Upper lobe of left lung (tissue), 6 donors: Measurements from ENCODE around the gene TRIM60. TPM values are rescaled to one million over a fixed set of nuclear protein-coding genes. Genes with fewer than 3 reads are reported as not detected.

Source experiments
- ATAC-seq, 2 donors: fragments of 200-7000 bp; cut with Tn5 transposase; one replicate each; pipeline ENCODE4 v1.9.1; 2022; ENCODE audit warnings: mild to moderate bottlenecking in 2 of 2, moderate library complexity in 2 of 2; ENCODE audit not compliant: low FRiP score in 2 of 2
- DNase-seq, 2 donors: peaks; one replicate each; pipeline ENCODE4 v3.0.0-alpha.2; 2019 to 2020
- H3K27ac ChIP-seq, 4 donors: fragments of 200-600 bp; sonication (generic); one replicate each; pipeline ENCODE4 v1.5.1; 2016 to 2019
- H3K27me3 ChIP-seq, 4 donors: fragments of 200-600 bp; sonication (generic); one replicate each; pipeline ENCODE4 v1.5.1; 2017 to 2019
- H3K36me3 ChIP-seq, 4 donors: fragments of 200-600 bp; sonication (generic); one replicate each; pipeline ENCODE4 v1.5.1; 2016 to 2019
- H3K4me1 ChIP-seq, 4 donors: fragments of 200-600 bp; sonication (generic); one replicate each; pipeline ENCODE4 v1.5.1; 2018 to 2019
- H3K4me3 ChIP-seq, 4 donors: fragments of 200-600 bp; sonication (generic); one replicate each; pipeline ENCODE4 v1.5.1; 2017 to 2019; ENCODE audit warnings: mild to moderate bottlenecking in 2 of 4, moderate library complexity in 1 of 4
- H3K9me3 ChIP-seq, 4 donors: fragments of 200-600 bp; sonication (generic); one replicate each; pipeline ENCODE4 v1.5.1; 2018 to 2019
- EP300 ChIP-seq, 4 donors: sonication (generic); formaldehyde crosslinking; IDR thresholded peaks; one replicate each; pipeline ENCODE4 v1.5.1; 2017; ENCODE audit warnings: antibody characterized with exemption in 4 of 4, control low read depth in 2 of 4
- POLR2A ChIP-seq, 4 donors: fragments of 450-650 bp; IDR thresholded peaks; one replicate each; pipeline ENCODE4 v1.5.1; 2016 to 2017; ENCODE audit warnings: antibody characterized with exemption in 4 of 4, mild to moderate bottlenecking in 2 of 4
- POLR2AphosphoS5 ChIP-seq, 2 donors: sonication (generic); formaldehyde crosslinking; IDR thresholded peaks; one replicate each; pipeline ENCODE4 v1.5.1; 2017; ENCODE audit warnings: antibody characterized with exemption in 2 of 2
- WGBS, 2 donors: methylation state at CpG; one replicate each; pipeline ENCODE4 v1.1.5; 2017 to 2018; 5-methylcytosine and 5-hydroxymethylcytosine counted together
- total RNA-seq, 6 donors: library from RNA; depleted of rRNA in 4 of 6; stranded (reverse); fragments of >200 nt in 4 of 6; gene quantifications; one replicate each; pipeline versions ENCODE4 v1.1.0 to v1.2.1, GENCODE V29; 2016 to 2021
- TF ChIP-seq, protein P1 (sequence below), 6 experiments: fragments of 450-650 bp in 4 of 6; fragments of 200-600 bp in 2 of 6; sonication (generic) in 2 of 6; IDR thresholded peaks; one replicate each; pipeline ENCODE4 v1.5.1; 2016 to 2019; ENCODE audit warnings: antibody characterized with exemption in 6 of 6
- donor health status: DM: no; HTN: no; CAD: no; lungs with moderate emphysema.
- donor health status: DM: no; HTN: yes; CAD: no; lungs with severe emphysema.

Gene TRIM60
- total RNA-seq, 6 donors from 2014 or later = not detected

DNA sequence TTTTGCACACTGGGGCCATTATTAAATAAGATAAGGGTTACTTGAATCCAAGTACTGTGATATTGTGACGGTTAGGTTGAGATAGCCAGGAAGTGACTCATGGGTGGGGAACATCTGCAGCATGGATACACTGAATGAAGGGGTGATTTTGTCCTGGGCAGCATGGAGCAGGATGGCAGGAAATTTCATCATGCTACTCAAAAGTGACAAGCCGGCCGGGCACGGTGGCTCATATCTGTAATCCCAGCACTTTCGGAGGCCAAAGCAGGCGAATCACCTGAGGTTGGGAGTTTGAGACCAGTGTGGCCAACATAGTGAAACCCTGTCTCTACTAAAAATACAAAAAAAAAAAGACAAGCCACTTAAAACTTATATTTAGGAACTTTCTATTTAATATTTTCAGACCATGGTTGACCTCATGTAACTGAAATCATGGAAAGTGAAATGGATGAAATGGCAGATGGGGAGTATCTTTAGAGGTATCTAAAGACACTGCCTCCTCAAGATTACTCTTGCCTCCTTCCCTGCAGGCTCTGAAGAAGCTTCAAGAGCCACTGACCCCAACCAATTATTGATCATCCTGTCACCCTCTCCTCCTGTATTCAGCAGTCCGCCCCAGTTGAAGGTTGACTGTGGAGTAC is 3.9 kb upstream of the TRIM60 start:
- Histone ChIP-seq H3K27me3 (no peaks in the 10 kb centered on the region), H3K4me3 (no peak overlapping the region), H3K36me3 (no peaks in the 10 kb centered on the region), H3K9me3 (peaks cover 0 to 2% (median 0%) of the 10 kb centered on the region in 4 donors), H3K4me1 (no peaks in the 10 kb centered on the region), H3K27ac (no peak overlapping the region)
- no peak for DNase-seq
- WGBS, 2 donors = 82 to 86% methylated on average over 7 of the region's 7 CpGs
- no peak for ATAC-seq
- no peak for TF ChIP-seq POLR2AphosphoS5 (IDR thresholded peaks at IDR 0.05)
- TF ChIP-seq, protein P1, sequence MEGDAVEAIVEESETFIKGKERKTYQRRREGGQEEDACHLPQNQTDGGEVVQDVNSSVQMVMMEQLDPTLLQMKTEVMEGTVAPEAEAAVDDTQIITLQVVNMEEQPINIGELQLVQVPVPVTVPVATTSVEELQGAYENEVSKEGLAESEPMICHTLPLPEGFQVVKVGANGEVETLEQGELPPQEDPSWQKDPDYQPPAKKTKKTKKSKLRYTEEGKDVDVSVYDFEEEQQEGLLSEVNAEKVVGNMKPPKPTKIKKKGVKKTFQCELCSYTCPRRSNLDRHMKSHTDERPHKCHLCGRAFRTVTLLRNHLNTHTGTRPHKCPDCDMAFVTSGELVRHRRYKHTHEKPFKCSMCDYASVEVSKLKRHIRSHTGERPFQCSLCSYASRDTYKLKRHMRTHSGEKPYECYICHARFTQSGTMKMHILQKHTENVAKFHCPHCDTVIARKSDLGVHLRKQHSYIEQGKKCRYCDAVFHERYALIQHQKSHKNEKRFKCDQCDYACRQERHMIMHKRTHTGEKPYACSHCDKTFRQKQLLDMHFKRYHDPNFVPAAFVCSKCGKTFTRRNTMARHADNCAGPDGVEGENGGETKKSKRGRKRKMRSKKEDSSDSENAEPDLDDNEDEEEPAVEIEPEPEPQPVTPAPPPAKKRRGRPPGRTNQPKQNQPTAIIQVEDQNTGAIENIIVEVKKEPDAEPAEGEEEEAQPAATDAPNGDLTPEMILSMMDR (IDR thresholded peaks at IDR 0.05) = no peak
- TF ChIP-seq POLR2A (IDR thresholded peaks at IDR 0.05) = no peak

DNA sequence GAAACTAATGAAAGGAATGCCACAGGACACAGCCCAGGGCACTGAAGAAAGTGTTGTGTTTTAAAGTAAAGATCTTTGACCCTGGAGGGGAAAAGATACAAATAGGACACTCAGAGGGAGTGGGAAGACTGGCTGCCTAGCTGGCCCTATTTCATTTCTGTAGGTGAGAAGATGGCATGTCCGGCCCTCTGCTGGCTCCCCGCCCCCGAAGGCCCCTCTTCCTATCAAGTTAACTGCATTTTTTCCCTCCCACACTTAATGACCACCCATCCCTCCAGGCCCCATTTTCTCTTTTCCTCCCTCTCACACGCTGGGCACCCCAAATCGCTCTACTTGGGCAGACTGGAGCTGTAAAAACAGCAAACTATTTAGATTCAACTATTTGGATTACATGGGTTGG is 16.4 kb downstream of the TRIM60 start:
- H3K27ac ChIP-seq = no peak overlapping the region

DNA sequence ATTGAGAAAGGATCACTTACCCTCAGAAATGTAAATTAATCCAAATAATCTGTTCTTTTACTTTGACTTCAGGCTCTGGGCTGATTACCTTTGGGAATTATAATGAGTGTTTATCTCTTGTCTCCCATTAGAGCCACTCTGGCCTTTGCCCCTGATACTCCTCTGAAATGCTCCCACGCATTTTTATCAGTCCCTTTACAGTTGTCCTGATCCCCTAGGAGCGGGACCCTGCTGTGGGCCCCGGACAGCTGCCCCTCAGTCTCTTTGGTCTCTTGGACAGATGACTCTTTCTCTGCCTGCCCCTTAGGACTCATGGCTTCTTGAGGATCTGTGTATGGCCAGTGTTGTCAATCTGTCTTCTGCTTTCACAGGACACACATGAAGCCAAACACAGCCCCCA is 20.8 kb downstream of the TRIM60 start:
- 76 to 79% methylated on average over 3 of the region's 3 CpGs for WGBS, 2 donors
- Histone ChIP-seq H3K4me3 (no peak overlapping the region), H3K4me1 (no peaks in the 10 kb centered on the region), H3K27me3 (no peaks in the 10 kb centered on the region), H3K36me3 (no peaks in the 10 kb centered on the region), H3K27ac (no peak overlapping the region), H3K9me3 (no peaks in the 10 kb centered on the region)
- TF ChIP-seq, protein P1 (IDR thresholded peaks at IDR 0.05) = no peak
- TF ChIP-seq EP300 (IDR thresholded peaks at IDR 0.05) (no peak), POLR2AphosphoS5 (IDR thresholded peaks at IDR 0.05) (no peak), POLR2A (IDR thresholded peaks at IDR 0.05) (no peak)
- no peak for DNase-seq
- no peak for ATAC-seq

More for the DNA sequence above, 16.4 kb downstream of the TRIM60 start:
- DNase-seq = no peak
- no peak overlapping the region for H3K4me3 ChIP-seq
- no peaks in the 10 kb centered on the region for H3K4me1 ChIP-seq
- no peak for ATAC-seq
- H3K9me3 ChIP-seq = no peaks in the 10 kb centered on the region
- no peaks in the 10 kb centered on the region for H3K36me3 ChIP-seq
- no peak for TF ChIP-seq POLR2A (IDR thresholded peaks at IDR 0.05)
- TF ChIP-seq, protein P1 (IDR thresholded peaks at IDR 0.05) = no peak
- 70 to 78% methylated on average over 5 of the region's 5 CpGs for WGBS, 2 donors
- H3K27me3 ChIP-seq = no peaks in the 10 kb centered on the region

DNA sequence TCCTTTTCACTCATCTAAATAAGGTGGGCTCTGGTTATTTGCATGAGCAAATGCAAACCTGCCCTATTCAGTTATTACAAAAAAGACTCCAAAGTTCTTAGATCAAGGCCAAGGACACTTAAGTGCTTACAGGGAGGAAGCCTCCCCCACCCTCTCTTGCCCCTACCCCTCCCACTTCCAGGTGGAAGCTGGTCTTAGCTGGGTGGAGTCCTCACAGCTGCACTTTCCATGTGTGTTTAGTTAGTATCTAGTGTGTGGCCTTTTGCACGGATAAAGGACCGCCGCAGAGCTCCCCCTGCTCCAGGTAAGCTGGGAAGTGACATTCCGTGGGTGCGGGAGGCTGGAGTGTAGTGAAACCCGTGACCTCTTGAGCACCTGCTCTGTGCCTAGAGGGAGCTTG is 21.8 kb downstream of the TRIM60 start, which contains the start of gene TRIM75:
Gene TRIM75 (plus strand): TSS at position 222 of the 400 bp plus-strand sequence. CDS start 5,282 bp downstream, outside the sequence.
- H3K27me3 ChIP-seq = no peaks in the 10 kb centered on the region
- H3K4me1 ChIP-seq = no peaks in the 10 kb centered on the region
- H3K4me3 ChIP-seq = no peak within 1 kb of the TSS
- no peak for ATAC-seq
- TF ChIP-seq, protein P1 (IDR thresholded peaks at IDR 0.05) = no peak
- TF ChIP-seq EP300 (IDR thresholded peaks at IDR 0.05) (no peak), POLR2AphosphoS5 (IDR thresholded peaks at IDR 0.05) (no peak), POLR2A (IDR thresholded peaks at IDR 0.05) (no peak)
- no peaks in the 10 kb centered on the region for H3K36me3 ChIP-seq
- WGBS, 2 donors = 62 to 73% methylated on average over 6 of the region's 6 CpGs
- no peak within 1 kb of the TSS for H3K27ac ChIP-seq
- no peak for DNase-seq
- H3K9me3 ChIP-seq = no peaks in the 10 kb centered on the region

DNA sequence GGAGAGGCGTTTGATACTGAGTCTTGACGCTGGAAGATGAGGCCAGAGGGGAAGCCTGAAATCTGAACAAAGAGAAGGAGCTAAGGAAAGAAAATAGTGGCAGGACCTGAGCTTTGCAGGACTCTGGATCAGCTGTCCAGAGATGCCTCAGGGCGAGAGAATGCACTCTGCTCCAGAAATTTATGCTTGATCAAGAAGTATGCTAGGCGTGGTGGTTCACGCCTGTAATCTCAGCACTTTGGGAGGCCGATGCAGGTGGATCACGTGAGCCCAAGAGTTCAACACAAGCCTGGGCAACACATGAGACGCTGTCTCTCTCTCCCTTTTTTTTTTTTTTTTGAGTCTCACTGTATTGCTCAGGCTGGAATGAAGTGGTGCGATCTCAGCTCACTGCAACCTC is 23.8 kb downstream of the TRIM60 start:
- no peaks in the 10 kb centered on the region for H3K9me3 ChIP-seq
- no peak for ATAC-seq
- H3K4me1 ChIP-seq = no peaks in the 10 kb centered on the region
- WGBS, 2 donors = 92 to 94% methylated on average over 9 of the region's 9 CpGs
- H3K27ac ChIP-seq = no peak overlapping the region
- TF ChIP-seq POLR2A (IDR thresholded peaks at IDR 0.05) = no peak
- TF ChIP-seq POLR2AphosphoS5 (IDR thresholded peaks at IDR 0.05) = no peak
- TF ChIP-seq EP300 (IDR thresholded peaks at IDR 0.05) = no peak
- TF ChIP-seq, protein P1 (IDR thresholded peaks at IDR 0.05) = no peak
- H3K4me3 ChIP-seq = no peak overlapping the region
- H3K27me3 ChIP-seq = no peaks in the 10 kb centered on the region
- no peak for DNase-seq
- H3K36me3 ChIP-seq = no peaks in the 10 kb centered on the region
